Measurements from ENCODE around the gene MAP1A.

Gene MAP1A

GRCh38 chr15:43511012-43511885, 6.2 kb upstream of the MAP1A start:
- TF ChIP-seq, protein P1, sequence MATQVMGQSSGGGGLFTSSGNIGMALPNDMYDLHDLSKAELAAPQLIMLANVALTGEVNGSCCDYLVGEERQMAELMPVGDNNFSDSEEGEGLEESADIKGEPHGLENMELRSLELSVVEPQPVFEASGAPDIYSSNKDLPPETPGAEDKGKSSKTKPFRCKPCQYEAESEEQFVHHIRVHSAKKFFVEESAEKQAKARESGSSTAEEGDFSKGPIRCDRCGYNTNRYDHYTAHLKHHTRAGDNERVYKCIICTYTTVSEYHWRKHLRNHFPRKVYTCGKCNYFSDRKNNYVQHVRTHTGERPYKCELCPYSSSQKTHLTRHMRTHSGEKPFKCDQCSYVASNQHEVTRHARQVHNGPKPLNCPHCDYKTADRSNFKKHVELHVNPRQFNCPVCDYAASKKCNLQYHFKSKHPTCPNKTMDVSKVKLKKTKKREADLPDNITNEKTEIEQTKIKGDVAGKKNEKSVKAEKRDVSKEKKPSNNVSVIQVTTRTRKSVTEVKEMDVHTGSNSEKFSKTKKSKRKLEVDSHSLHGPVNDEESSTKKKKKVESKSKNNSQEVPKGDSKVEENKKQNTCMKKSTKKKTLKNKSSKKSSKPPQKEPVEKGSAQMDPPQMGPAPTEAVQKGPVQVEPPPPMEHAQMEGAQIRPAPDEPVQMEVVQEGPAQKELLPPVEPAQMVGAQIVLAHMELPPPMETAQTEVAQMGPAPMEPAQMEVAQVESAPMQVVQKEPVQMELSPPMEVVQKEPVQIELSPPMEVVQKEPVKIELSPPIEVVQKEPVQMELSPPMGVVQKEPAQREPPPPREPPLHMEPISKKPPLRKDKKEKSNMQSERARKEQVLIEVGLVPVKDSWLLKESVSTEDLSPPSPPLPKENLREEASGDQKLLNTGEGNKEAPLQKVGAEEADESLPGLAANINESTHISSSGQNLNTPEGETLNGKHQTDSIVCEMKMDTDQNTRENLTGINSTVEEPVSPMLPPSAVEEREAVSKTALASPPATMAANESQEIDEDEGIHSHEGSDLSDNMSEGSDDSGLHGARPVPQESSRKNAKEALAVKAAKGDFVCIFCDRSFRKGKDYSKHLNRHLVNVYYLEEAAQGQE (IDR thresholded peaks at IDR 0.05; ENCODE audit: insufficient read depth in 1 of 2, low read depth in 2 of 2, low read length in 2 of 2), result no peak
- no peak for TF ChIP-seq FOXP2 (optimal IDR thresholded peaks at IDR 0.05; ENCODE audit: borderline replicate concordance, extremely low read depth, extremely low read length, insufficient read depth)
- TF ChIP-seq TAF1 (IDR thresholded peaks at IDR 0.05; ENCODE audit: borderline replicate concordance, insufficient read depth, low read length), result no peak
- no peak for TF ChIP-seq SIN3A (IDR thresholded peaks at IDR 0.05; ENCODE audit: borderline replicate concordance, insufficient read depth, low read length)
- TF ChIP-seq POLR2AphosphoS5 (IDR thresholded peaks at IDR 0.05; ENCODE audit: low read depth, low read length), result no peak

DNA sequence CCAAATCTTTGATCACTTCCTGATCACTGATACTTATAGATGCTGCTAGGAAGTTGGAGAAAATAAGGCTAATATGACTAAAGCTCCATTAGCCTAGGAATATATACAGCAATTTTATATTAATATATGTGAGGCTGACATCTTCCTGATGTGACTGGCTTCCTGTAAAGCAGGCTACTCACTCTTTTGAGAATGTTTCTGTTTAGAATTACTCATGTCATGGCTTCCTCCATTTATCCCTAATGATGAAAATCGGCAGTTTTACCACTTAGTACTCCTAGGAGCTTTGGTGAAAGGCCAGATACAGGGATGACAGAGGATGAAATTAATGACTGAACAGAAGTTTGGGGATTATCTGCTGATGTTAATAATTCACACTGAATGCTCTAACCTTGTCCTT, 3.9 kb upstream of the MAP1A start:
- TF ChIP-seq, protein P1 (IDR thresholded peaks at IDR 0.05; ENCODE audit: insufficient read depth in 1 of 2, low read depth in 2 of 2, low read length in 2 of 2), result no peak
- TF ChIP-seq SIN3A (IDR thresholded peaks at IDR 0.05; ENCODE audit: borderline replicate concordance, insufficient read depth, low read length), result no peak
- no peak for TF ChIP-seq POLR2AphosphoS5 (IDR thresholded peaks at IDR 0.05; ENCODE audit: low read depth, low read length)
- TF ChIP-seq FOXP2 (optimal IDR thresholded peaks at IDR 0.05; ENCODE audit: borderline replicate concordance, extremely low read depth, extremely low read length, insufficient read depth), result no peak
- no peak for TF ChIP-seq TAF1 (IDR thresholded peaks at IDR 0.05; ENCODE audit: borderline replicate concordance, insufficient read depth, low read length)

GRCh38 chr15:43514241-43515057, 3.0 kb upstream of the MAP1A start:
- TF ChIP-seq POLR2AphosphoS5 (IDR thresholded peaks at IDR 0.05; ENCODE audit: low read depth, low read length) (no peak), SIN3A (IDR thresholded peaks at IDR 0.05; ENCODE audit: borderline replicate concordance, insufficient read depth, low read length) (no peak)

DNA sequence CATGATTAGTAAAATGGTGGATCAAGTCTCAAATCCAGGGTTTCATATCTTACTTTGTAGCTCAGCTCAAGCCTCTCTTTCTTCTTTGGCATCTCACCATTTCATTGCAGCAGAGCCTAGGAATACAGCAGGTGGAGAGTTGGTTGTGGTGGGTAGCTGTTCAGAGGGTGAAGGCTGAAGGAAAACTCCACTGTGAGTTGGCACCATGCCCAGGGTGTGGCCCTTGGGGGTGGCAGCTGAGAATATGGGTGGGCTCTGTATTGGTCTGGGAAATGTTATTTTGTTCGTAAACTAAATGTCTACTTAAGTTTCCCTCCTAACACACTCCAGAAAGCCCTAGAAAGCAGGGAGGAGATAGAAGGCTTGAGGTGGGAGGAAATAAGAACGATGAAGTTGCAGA, 1.7 kb upstream of the MAP1A start:
- TF ChIP-seq, protein P1 (IDR thresholded peaks at IDR 0.05; ENCODE audit: insufficient read depth in 1 of 2, low read depth in 2 of 2, low read length in 2 of 2), result no peak
- TF ChIP-seq FOXP2 (optimal IDR thresholded peaks at IDR 0.05; ENCODE audit: borderline replicate concordance, extremely low read depth, extremely low read length, insufficient read depth) (no peak), TAF1 (IDR thresholded peaks at IDR 0.05; ENCODE audit: borderline replicate concordance, insufficient read depth, low read length) (no peak)

DNA sequence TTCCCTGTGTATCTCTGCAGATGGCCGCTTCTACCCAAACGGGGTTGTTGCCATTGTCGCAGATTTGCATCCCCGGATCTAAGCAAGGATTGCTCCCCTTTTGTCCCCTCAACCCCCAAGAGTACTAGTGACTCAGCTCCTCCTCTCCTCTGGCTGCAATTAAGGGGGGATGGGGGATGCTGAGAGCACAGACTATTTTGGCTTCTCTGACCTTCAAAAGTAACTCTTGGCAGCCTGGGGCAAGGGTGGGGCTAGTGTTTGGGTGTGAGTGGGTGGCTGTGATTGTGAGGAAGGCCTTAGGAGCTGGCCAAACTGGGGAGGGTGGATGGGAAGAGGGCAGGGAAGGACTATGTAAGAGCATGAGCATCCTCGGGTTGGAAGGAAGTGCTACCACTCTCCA, 1.2 kb upstream of the MAP1A start:
- TF ChIP-seq TAF1 (IDR thresholded peaks at IDR 0.05; ENCODE audit: borderline replicate concordance, insufficient read depth, low read length) (no peak), FOXP2 (optimal IDR thresholded peaks at IDR 0.05; ENCODE audit: borderline replicate concordance, extremely low read depth, extremely low read length, insufficient read depth) (no peak), SIN3A (IDR thresholded peaks at IDR 0.05; ENCODE audit: borderline replicate concordance, insufficient read depth, low read length) (no peak), POLR2AphosphoS5 (IDR thresholded peaks at IDR 0.05; ENCODE audit: low read depth, low read length) (no peak)
- TF ChIP-seq, protein P1 (IDR thresholded peaks at IDR 0.05; ENCODE audit: insufficient read depth in 1 of 2, low read depth in 2 of 2, low read length in 2 of 2), result no peak

All from PFSK-1 (cell line).